Fibroblast of skin of abdomen (primary cell): ENCODE results near the gene BHMT2.
A peak's percentile ranks its signal among the peaks of the same experiment; 100 is the strongest.

Source experiments
- DNase-seq: peaks from one replicate; pipeline ENCODE4 v3.0.0-alpha.2; 2013

The BHMT2 gene

GRCh38 chr5:79070350-79070667 is 742 bp downstream of the BHMT2 start:
- DNase-seq: peak; percentile 64

GRCh38 chr5:79074641-79075040 is 5.1 kb downstream of the BHMT2 start:
- peak; percentile 63 for DNase-seq

DNA sequence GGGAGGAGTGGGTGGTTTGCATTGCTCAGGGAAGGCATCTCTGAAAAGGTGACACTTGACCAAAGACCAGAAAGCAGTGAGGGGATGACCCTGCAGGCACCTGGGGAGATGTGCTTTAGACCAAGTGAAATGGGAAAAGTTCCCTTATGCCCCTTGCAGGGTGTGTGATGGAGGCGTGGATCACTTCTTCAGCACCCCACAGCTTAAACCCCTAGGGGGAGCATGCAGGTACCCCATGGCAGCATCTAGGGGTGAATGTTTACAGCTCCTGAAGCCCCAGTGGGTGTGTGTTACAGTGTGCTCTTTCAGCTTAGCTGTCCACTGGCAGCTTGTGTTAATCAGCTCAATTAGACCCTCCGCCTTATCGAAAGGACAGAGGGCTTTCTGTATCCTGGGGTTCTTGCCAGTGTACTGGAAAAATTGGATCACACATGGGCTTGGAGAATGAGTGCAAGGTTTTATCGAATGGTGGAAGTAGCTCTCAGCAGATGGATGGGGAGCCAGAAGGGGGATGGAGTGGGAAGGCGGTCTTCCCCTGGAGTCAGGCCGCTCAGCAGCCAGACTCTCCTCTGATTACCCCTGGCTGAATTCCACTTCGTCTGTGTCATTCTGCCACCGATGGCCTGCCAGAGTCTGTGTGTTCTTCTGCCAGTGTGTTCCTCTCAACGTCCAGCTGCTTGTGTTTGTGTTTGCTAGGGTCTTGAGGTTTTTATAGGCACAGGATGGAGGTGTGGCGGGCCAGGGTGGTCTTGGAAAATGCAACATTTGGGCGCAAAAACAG is 6.3 kb downstream of the BHMT2 start:
- DNase-seq: no peak

- no peak for DNase-seq
These were observed 7.3 kb downstream of the BHMT2 start for GRCh38 chr5:79076819-79077218.

GRCh38 chr5:79077680-79078365 is 8.3 kb downstream of the BHMT2 start:
- DNase-seq: peak; percentile 29

DNA sequence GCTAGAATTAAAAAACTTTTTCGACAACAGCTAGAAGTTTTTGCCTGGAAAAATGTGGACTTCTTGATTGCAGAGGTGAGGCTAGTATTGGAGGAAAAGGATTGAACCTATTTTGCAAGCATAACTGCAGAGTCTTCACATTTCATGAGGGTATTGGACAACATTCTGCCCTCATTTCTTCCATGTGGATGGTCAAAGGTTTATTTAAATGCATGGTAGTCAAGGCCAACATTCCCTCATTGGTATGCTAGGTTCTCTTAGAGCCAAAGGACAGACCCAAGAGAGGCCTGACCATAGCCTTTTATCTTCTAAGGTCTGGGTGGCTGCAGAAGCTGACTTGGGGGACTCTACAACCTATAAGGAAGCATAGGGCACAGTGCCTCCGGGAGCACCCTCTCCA is 11.2 kb downstream of the BHMT2 start:
- no peak for DNase-seq

DNA sequence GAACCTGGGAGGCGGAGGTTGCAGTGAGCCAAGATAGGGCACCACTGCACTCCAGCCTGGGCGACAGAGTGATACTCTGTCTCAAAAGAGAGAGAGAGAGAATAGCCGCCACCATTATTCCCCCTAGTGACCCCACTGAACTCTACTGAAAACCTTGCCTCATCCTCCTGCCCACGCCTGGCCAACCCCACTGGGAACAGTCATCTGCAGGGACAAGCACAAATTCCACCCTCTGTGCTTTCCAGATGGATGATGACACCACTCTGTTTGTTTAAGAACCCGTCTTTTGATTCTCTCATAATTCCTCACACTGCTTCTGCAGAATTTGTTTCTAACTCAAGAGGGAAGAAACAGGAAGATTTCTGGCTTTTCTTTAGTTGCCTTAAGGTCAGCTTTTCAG is 12.2 kb downstream of the BHMT2 start:
- no peak for DNase-seq

DNA sequence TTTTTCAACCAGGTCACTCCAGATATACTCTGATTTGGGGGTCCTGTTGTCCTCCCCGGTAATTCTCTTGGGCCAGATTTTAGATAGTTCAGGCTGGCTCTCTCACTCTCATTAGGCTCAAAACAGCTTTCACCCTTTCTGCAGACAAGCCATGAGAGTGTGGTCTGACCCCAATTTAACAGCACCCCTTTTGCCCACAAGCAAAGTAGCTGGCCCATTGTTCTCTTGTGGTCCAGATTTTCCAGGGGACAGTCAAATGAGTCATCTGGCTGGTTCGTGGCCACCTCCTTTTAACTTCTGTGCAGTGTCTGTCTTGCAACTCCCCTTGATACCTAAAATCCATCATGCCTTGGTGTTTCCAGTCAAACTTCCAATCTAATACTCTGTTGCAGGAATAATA is 16.5 kb downstream of the BHMT2 start:
- DNase-seq: no peak

DNA sequence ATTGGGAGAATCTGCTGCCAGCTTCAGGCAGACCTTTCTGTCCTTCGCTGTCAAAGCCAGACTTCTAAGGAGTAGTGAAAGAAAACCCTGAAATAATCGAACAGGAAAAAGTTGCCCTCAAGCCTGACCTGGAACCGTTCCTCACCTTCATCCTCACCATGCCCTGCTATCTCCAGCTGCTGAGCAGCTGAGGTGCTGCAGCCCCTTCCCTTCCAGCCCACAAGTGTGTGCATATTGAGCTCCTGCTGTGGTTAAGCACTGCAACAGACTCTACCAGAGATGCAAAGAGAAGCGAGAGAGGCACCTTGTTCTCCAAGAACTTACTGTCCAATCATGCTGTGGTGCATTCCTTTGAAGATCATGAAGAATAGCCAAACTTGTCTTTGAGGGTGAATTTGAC is 18.9 kb downstream of the BHMT2 start:
- no peak for DNase-seq

DNA sequence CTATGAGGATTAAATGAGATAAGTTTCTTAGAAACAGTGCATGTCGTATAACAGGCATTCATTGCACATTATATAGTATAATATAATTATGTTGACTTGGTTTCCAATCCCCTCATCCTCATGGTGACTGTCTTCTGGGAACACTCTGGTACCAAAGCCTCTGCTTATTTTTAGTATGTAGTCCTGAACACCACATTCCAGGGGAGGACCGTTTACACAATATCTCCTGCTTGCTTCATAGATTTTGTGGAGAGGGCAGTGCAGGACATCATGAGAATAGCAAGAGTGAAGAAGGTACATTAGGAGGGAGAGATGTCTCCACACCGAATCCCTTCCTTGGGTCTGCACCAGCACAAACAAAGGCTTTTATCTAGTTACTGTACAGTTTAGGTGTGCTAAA is 21.5 kb downstream of the BHMT2 start:
- DNase-seq: no peak

DNA sequence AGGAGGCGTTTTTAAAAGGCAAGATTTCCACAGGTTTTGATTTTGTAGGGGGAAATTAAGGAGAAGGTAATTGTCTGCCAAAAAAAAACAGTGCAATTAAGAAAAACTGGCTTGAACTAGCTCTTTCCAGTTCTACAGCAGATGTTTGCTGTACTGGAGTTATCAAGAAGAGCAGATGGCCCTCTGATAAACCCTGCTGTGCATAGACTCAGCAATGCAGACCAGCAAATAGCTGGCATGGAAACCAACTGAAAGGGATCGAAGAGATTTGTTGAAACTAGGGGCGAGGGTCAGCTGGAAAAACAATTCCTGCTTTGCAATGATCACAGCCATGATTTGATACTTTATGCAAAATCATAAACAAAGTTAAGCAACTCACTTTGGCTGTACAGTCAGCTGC is 24.2 kb downstream of the BHMT2 start:
- no peak for DNase-seq

GRCh38 chr5:79105868-79106267 is 36.3 kb downstream of the BHMT2 start:
- DNase-seq: no peak

DNA sequence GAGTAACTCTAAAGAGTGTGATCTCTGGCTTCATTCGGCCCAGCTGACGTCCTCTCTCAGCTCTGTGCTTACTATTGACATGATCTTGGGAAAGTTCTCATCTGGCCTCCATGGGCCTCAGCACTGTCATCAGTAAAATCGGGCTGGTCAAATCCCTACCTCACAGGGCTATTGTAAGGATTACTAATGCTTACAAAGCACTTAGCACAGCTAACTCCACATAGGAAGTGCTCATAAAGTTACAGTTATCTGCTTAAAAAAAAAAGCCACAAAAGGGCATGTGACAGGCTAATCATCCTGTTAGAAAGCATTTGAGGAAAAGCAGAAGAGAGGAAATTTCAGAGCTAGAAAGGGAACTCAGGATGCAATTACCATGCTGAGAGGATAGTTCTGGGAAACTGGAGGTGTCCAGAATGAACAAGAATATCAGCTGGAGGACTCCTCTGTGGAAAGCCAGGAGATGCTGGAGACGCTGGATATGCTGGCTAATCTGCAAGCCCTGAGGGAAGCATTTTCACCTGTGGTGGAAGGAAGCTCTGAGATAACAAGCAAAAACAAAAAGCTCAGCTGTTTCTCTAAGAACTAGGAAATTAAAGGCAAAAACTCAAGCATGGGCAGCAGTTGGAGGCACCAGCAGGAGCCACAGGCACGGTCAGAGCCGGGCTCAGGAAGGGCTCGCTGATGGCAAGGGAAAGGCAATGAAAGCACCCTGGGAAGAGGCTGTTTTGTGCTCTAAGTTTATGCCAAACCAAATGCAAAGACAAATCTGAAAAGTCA is 37.6 kb downstream of the BHMT2 start:
- DNase-seq: peak; percentile 6

- no peak for DNase-seq
These were observed 38.5 kb downstream of the BHMT2 start for GRCh38 chr5:79108086-79108485.

DNA sequence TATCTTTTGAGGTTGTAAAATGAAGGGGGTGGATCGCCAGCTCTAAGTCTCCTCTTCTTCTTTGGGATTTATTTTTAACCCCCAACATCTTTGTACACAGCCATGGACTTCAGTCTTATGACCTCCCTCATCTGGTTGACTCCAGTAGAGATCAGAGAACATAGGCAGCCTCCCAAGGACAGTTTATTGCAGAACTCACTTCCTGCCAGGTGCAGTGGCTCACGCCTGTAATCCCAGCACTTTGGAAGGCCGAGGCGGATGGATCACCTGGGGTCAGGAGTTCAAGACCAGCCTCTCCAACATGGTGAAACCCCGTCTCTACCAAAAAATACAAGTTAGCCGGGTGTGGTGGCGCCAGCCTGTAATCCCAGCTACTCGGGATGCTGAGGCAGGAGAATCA is 39.2 kb downstream of the BHMT2 start:
- DNase-seq: no peak

DNA sequence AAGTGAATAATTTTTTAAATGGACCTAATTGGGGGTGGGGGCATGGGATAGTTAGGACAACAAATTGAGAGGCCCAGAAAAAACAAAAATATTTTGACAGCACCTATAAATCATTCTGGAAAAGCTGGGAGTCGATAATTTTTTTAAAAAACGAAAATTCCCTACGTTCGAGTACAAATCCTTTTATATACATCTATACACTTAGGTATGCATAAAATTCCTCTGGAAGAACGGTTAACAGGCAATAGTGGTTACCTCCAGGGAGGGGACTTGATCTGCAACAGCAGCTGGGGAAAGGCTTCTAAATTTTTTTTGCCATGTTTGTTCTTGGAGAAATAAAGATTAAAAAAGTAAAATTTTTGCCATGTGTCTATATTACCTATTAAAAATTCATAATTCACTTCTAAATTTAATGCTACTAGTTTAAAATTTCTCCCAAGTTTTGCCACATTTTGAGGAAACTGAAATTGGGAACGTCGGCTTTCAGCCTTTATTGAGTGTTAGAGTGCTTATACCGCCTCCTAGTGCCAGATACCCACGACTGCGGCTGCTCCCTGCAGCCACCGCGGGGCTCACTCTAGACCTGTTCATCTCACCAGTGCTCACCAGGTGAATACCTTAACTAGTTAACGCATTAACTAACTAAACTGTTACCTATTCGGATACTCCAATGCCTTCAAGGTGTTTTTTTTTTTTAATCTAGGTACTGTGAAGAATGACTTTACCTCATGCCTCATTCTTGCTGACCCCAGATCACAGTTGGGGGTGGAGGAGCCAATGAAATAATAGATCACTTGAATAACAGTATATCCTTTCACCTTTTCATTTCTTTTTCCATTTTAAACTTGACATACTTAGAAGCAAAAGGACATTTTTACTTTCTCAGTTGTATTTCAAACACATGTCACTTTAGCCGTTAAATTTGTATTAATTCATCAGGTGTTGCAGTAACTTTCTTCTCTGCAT is 40.2 kb downstream of the BHMT2 start:
- no peak for DNase-seq

- no peak for DNase-seq
These were observed 41.9 kb downstream of the BHMT2 start, which contains the start of gene BHMT for GRCh38 chr5:79111387-79111959. Gene BHMT (plus strand): TSS chr5:79111809. CDS start chr5:79111886, 77 bp downstream.

- DNase-seq: no peak
These were observed 42.6 kb downstream of the BHMT2 start for GRCh38 chr5:79111960-79112702.

- DNase-seq: no peak
These were observed 43.1 kb downstream of the BHMT2 start for GRCh38 chr5:79112703-79113058.

GRCh38 chr5:79119486-79119885 is 49.9 kb downstream of the BHMT2 start:
- DNase-seq: peak; percentile 76

GRCh38 chr5:79120221-79120620 is 50.7 kb downstream of the BHMT2 start:
- DNase-seq: peak; percentile 27
